Duodenal mucosa (tissue), 2 donors: ENCODE results near the gene FAM181B.

Experiments used
- H3K27ac ChIP-seq: one replicate; pipeline ENCODE4 v1.7.0; 2013; ENCODE audit warnings: low read depth, low read length
- H3K27me3 ChIP-seq, 2 donors: one replicate each; pipeline ENCODE4 v1.7.0; 2013; ENCODE audit warnings: low read length in 2 of 2, control low read depth in 1 of 2; ENCODE audit not compliant: insufficient read depth in 2 of 2, control insufficient read depth in 1 of 2
- H3K36me3 ChIP-seq, 2 donors: one replicate each; pipeline ENCODE4 v1.7.0; 2013; ENCODE audit warnings: low read length in 2 of 2, control low read depth in 1 of 2; ENCODE audit not compliant: insufficient read depth in 2 of 2, control insufficient read depth in 1 of 2
- H3K4me1 ChIP-seq, 2 donors: one replicate each; pipeline ENCODE4 v1.7.0; 2013; ENCODE audit warnings: low read length in 2 of 2, control low read depth in 1 of 2; ENCODE audit not compliant: insufficient read depth in 2 of 2, control insufficient read depth in 1 of 2
- H3K4me3 ChIP-seq, 2 donors: one replicate each; pipeline ENCODE4 v1.7.0; 2013; ENCODE audit warnings: low read length in 2 of 2, low read depth in 1 of 2
- H3K9ac ChIP-seq, 2 donors: one replicate each; pipeline ENCODE4 v1.7.0; 2013; ENCODE audit warnings: low read length in 2 of 2, low read depth in 1 of 2
- H3K9me3 ChIP-seq, 2 donors: one replicate each; pipeline ENCODE4 v1.7.0; 2013; ENCODE audit warnings: low read length in 2 of 2, control low read depth in 1 of 2; ENCODE audit not compliant: control insufficient read depth in 1 of 2

The FAM181B gene

DNA sequence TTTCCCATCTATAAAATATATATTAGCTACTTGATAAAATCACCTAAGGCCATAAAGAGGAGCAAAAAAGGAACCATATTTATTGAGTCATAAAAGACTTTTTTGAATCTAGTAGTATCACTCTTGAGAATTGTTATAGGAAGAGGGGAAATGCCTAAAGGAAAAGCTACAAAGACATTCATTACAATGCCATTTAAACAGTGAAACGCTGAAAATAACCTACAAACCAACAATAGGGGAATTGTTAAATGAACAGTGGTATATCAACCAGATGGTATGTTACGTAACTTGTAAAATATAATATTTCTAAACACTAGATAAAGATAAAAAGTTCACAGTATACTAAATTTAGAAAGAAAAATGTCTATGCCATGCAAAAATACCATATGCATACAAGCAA lies 47.5 kb downstream of the FAM181B start:
- Histone ChIP-seq H3K27ac (no peak overlapping the region), H3K27me3 (no peaks in the 10 kb centered on the region), H3K9me3 (no peaks in the 10 kb centered on the region), H3K9ac (no peak overlapping the region), H3K4me1 (no peaks in the 10 kb centered on the region), H3K4me3 (no peak overlapping the region), H3K36me3 (no peaks in the 10 kb centered on the region)

DNA sequence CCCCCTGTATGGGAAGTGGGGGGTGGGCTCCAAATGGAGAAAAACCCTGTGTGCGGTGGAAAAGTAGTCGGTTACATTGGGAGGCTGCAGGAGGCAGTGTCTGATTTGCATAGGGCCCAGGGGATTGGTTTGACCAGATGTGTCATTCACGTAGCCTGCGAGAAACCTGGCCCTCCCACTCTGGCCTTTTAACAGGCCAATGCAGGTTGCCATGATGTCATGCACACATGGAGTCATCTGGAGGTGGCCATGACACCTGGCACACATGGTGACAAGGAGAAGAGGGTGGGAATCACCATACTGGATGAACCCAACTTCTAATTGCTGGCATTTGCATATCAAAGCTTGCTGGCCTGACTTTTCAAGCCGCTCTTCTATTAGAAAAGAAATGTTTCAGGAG lies 50.6 kb downstream of the FAM181B start:
- Histone ChIP-seq H3K9ac (no peak overlapping the region), H3K4me3 (no peak overlapping the region), H3K9me3 (no peaks in the 10 kb centered on the region), H3K27ac (no peak overlapping the region), H3K27me3 (no peaks in the 10 kb centered on the region), H3K4me1 (no peaks in the 10 kb centered on the region), H3K36me3 (no peaks in the 10 kb centered on the region)

DNA sequence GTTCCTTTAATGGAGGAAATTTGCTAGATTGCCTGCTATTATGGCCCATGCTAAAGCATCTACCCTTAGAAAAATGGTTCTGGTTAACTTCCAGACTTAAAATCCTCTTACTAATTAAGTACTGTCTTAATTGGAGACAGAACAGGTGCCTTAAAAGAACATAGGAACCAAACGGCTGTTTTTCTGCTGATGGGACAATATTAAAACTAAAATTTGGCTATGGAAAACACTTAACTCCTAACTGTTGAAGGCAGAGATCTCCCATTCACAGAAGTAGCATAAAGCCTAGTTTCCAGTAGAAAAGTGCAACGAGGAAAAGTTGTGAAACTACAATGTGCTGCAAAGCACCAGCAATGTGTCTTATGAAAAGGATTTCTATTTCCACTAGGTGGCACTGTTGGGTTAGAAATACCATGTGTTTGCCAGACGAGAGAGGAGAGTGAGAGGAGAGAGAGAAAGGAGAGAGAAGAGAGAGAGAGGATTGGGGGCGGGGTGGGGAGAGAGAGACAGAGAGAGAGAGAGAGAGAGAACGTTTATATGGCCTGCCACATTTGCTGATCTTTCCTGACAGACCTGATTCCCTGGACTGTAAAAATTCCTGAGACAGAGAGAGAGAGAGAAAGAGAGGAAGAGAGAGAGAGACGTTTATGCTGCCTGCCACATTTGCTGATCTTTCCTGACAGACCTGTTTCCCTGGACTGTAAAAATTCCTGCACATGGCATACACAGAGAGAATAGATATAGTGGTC lies 51.5 kb downstream of the FAM181B start:
- no peaks in the 10 kb centered on the region for H3K36me3 ChIP-seq
- no peak overlapping the region for H3K27ac ChIP-seq
- no peak overlapping the region for H3K9ac ChIP-seq
- no peaks in the 10 kb centered on the region for H3K27me3 ChIP-seq
- no peaks in the 10 kb centered on the region for H3K4me1 ChIP-seq
- H3K9me3 ChIP-seq: no peaks in the 10 kb centered on the region
- H3K4me3 ChIP-seq: no peak overlapping the region

DNA sequence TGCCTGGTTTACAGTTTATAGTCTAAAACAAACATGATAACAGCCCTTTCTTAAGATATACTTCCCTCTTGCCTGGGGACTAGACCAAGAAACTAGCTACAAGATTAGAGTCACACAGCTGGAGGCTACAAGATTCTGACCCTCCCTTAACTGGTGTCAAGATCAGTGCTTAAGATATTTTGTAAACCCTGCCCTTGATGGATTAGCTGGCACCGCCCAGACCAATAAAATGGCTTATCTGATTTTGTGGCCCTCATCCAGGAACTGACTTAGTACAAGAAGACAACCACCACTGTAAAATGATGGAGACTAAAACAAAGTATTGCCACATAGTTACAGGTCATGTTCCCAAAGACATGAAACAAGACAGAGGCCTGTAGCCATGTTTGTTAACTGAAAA lies 53.4 kb downstream of the FAM181B start:
- no peaks in the 10 kb centered on the region for H3K4me1 ChIP-seq
- no peaks in the 10 kb centered on the region for H3K9me3 ChIP-seq
- H3K27me3 ChIP-seq: no peaks in the 10 kb centered on the region
- H3K27ac ChIP-seq: no peak overlapping the region
- H3K4me3 ChIP-seq: no peak overlapping the region
- no peaks in the 10 kb centered on the region for H3K36me3 ChIP-seq
- no peak overlapping the region for H3K9ac ChIP-seq
